ENCODE measurements around the gene RPL18A. TPM values are rescaled to one million over a fixed set of nuclear protein-coding genes. Genes with fewer than 3 reads are reported as not detected.

Gene RPL18A
- total RNA-seq (2021) (1,887 and 2,038 TPM in 2 replicates), Bru-seq, nascent RNA (percentile 98 among the genes with signal in this experiment), BruChase-seq, experiment 1, labeled RNA remaining after a 2-hour chase (percentile 97 among the genes with signal in this experiment), BruChase-seq, experiment 2, labeled RNA remaining after a 6-hour chase (percentile 99 among the genes with signal in this experiment)
- long read RNA-seq, transcript RPL18A-203 (4 exons, 1,084 nt) = minor isoform, 19 of 1,765 reads
- long read RNA-seq, transcript RPL18A-201 (5 exons, 665 nt) = major isoform, 1,595 of 1,765 reads
- long read RNA-seq, partial matches to known transcripts = 143 of 1,765 reads
- long read RNA-seq, other reads (novel, unspliced or antisense) = 8 of 1,765 reads

DNA sequence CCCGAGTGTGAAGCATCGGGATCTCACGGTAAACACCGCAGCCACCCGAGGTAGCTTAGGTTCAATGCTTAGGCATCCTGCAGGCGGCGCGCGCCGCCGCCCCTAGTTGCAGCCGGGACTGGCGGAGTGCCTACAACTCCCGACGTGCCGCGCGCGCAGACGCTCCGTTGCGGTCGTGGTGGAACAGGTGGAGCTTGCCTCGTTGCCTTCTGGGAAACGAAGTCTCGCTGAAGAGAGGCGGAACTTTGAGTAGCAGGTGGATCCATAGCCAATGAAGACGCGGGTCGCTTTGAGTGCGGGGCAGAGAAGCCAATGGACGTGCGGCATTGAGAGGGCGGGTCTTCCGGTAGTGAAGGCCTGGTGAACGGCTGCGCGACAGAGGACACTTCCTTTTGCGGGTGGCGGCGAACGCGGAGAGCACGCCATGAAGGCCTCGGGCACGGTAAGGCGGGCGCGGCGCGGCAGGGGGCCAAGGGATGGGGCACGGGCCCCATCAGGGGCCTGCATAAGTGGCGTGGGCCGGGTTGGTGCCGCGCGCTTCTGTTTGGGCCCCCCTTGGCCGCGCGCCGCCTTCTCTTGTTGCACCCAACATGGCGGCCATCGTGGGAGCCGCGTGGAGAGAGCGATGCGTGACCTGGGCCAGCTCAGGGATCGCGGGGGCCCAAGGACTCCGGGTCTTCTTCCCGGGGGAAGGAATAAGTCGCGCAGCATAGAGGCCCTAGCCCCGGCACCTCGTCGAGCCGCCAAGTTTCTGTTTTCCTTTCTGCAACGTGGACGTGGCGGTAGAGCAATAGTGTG, at the start of gene RPL18A:
Gene RPL18A, plus strand, starts transcription at position 378 of the 798 bp plus-strand sequence. Its CDS starts 47 bp downstream, at position 425.
- no peaks in the 10 kb centered on the region for H3K9me3 ChIP-seq (ENCODE audit: insufficient read depth, low read depth)
- ChIA-PET POLR2A (ENCODE audit: unreplicated experiment) (interaction anchor here (0.5 to 1.0 kb wide), 18 partner anchors 8 to 523 kb away, joined by 3 to 35 read pairs (median 6); partner anchors contain the start of genes CCDC124, JUND, MVB12A and PGLS), CTCF (interaction anchor here (0.5 to 1.3 kb wide), 12 partner anchors 12 to 724 kb away, joined by 3 to 67 read pairs (median 6); partner anchors contain the start of genes ABHD8, CCDC124 and MAST3)
- peak within 1 kb of the TSS; percentile 98 for H3K4me2 ChIP-seq
- peak; percentile 97 to 100 for DNase-seq
- peak within 1 kb of the TSS; percentile 81 for H2AFZ ChIP-seq
- TF ChIP-seq EZH2 (IDR thresholded peaks at IDR 0.05; ENCODE audit: low read depth) (no peak), CTCF (conservative IDR thresholded peaks at IDR 0.05) (peak; percentile 81)
- peaks cover 42% of the 10 kb centered on the region for H3K79me2 ChIP-seq (ENCODE audit: low read depth)
- no peaks in the 10 kb centered on the region for H3K9me2 ChIP-seq (ENCODE audit: insufficient read depth)
- H3K4me3 ChIP-seq = peak within 1 kb of the TSS; percentile 87
- H3K36me3 ChIP-seq (ENCODE audit: low read depth) = peaks cover 42% of the 10 kb centered on the region
- intact Hi-C loops (cut with micrococcal nuclease; ENCODE audit: unreplicated experiment) = loop anchor here (1.0 to 10.0 kb wide), 6 partner anchors 73 to 512 kb away; partner anchors contain the start of genes MAP1S and SLC27A1
- TSS peak; percentile 54 for BruUV-seq (replicated peaks)
- H3K27ac ChIP-seq = peak within 1 kb of the TSS; percentile 79
- no peaks in the 10 kb centered on the region for H3K27me3 ChIP-seq (ENCODE audit: insufficient read depth, low read depth)
- peaks cover 31% of the 10 kb centered on the region for H3K4me1 ChIP-seq (replicated peaks; ENCODE audit: insufficient read depth)
- H4K20me1 ChIP-seq (ENCODE audit: insufficient read depth) = peaks cover 46% of the 10 kb centered on the region
- H3F3A ChIP-seq (ENCODE audit: insufficient read depth, low read depth) = peaks cover 47% of the 10 kb centered on the region

DNA sequence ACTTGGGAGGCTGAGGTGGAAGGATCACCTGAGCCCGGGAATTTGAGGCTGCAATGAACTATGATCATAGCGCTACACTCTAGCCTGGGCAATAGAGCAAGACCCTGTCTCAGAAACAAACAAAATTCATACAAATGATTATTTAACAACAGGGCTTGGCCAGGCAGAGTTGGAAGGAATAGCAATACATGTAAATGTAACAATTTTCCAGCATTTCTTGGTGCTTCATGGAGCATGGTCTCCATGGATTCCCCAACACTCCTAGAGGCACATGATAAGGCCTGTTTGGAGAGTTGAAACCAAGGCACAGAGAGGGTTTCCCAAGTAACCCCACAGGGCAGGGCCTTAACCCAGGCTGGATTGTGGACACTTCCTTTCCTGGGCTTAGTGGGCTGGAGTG, 48.6 kb upstream of the RPL18A start:
- CTCF ChIA-PET = no interaction called here
- peaks cover 45% of the 10 kb centered on the region for H3F3A ChIP-seq (ENCODE audit: insufficient read depth, low read depth)
- no TSS peak for BruUV-seq (replicated peaks)

More for the DNA sequence above, 48.6 kb upstream of the RPL18A start:
- H3K9me2 ChIP-seq (ENCODE audit: insufficient read depth) = no peaks in the 10 kb centered on the region
- H3K79me2 ChIP-seq (ENCODE audit: low read depth) = peaks cover 27% of the 10 kb centered on the region
- H3K9me3 ChIP-seq (ENCODE audit: insufficient read depth, low read depth) = no peaks in the 10 kb centered on the region
- H4K20me1 ChIP-seq (ENCODE audit: insufficient read depth) = peaks cover 68% of the 10 kb centered on the region
- POLR2A ChIA-PET (ENCODE audit: unreplicated experiment) = no interaction called here
- H3K27ac ChIP-seq = no peak overlapping the region
- H3K36me3 ChIP-seq (ENCODE audit: low read depth) = peaks cover 15% of the 10 kb centered on the region; the same call in 1 of the 2 replicates
- H3K4me3 ChIP-seq = no peak overlapping the region
- TF ChIP-seq CTCF (conservative IDR thresholded peaks at IDR 0.05) (no peak), EZH2 (IDR thresholded peaks at IDR 0.05; ENCODE audit: low read depth) (no peak)
- no peak for DNase-seq
- H2AFZ ChIP-seq = no peak overlapping the region
- intact Hi-C loops (cut with micrococcal nuclease; ENCODE audit: unreplicated experiment) = no loop called here
- no peaks in the 10 kb centered on the region for H3K4me1 ChIP-seq (replicated peaks; ENCODE audit: insufficient read depth)
- no peaks in the 10 kb centered on the region for H3K27me3 ChIP-seq (ENCODE audit: insufficient read depth, low read depth)
- no peak overlapping the region for H3K4me2 ChIP-seq
